HEK293 (cell line): ENCODE results near the gene ELAVL1.

Source experiments
- BCL11A ChIP-seq: fragments of 450-650 bp; formaldehyde crosslinking; IDR thresholded peaks from 2 replicates; pipeline ENCODE4 v1.5.1; 2016; ENCODE audit warnings: low read depth, missing biosample characterization, missing genetic modification characterization
- KLF1 ChIP-seq: fragments of 450-650 bp; formaldehyde crosslinking; IDR thresholded peaks from 2 replicates; pipeline ENCODE4 v1.5.1; 2016; ENCODE audit warnings: missing biosample characterization, missing genetic modification characterization
- RBAK ChIP-seq: fragments of 450-650 bp; formaldehyde crosslinking; IDR thresholded peaks from 2 replicates; pipeline ENCODE4 v1.5.1; 2016; ENCODE audit warnings: missing biosample characterization, missing genetic modification characterization
- REPIN1 ChIP-seq: fragments of 450-650 bp; formaldehyde crosslinking; IDR thresholded peaks from 2 replicates; pipeline ENCODE4 v1.5.1; 2017; ENCODE audit warnings: missing biosample characterization, missing genetic modification characterization, low read depth
- YY2 ChIP-seq: fragments of 450-650 bp; formaldehyde crosslinking; IDR thresholded peaks from 2 replicates; pipeline ENCODE4 v1.5.1; 2016; ENCODE audit warnings: missing biosample characterization, missing genetic modification characterization
- ZBTB20 ChIP-seq: fragments of 450-650 bp; formaldehyde crosslinking; IDR thresholded peaks from 2 replicates; pipeline ENCODE4 v1.5.1; 2016; ENCODE audit warnings: missing biosample characterization, missing genetic modification characterization
- ZBTB7A ChIP-seq: fragments of 450-650 bp; formaldehyde crosslinking; IDR thresholded peaks from 2 replicates; pipeline ENCODE4 v1.5.1; 2016; ENCODE audit warnings: low read depth, missing biosample characterization, missing genetic modification characterization
- ZBTB8A ChIP-seq: fragments of 450-650 bp; formaldehyde crosslinking; IDR thresholded peaks from 2 replicates; pipeline ENCODE4 v1.5.1; 2016; ENCODE audit warnings: missing biosample characterization, missing genetic modification characterization
- ZFP3 ChIP-seq: fragments of 450-650 bp; formaldehyde crosslinking; IDR thresholded peaks from 2 replicates; pipeline ENCODE4 v1.5.1; 2016; ENCODE audit warnings: low read depth, missing biosample characterization, missing genetic modification characterization
- ZNF18 ChIP-seq: fragments of 450-650 bp; formaldehyde crosslinking; IDR thresholded peaks from 2 replicates; pipeline ENCODE4 v1.5.1; 2016; ENCODE audit warnings: missing biosample characterization, missing genetic modification characterization
- ZNF184 ChIP-seq: fragments of 450-650 bp; IDR thresholded peaks from 2 replicates; pipeline ENCODE4 v1.5.1; 2018; ENCODE audit warnings: missing biosample characterization, mild to moderate bottlenecking, missing genetic modification characterization
- ZNF335 ChIP-seq: fragments of 450-650 bp; formaldehyde crosslinking; conservative IDR thresholded peaks from 2 replicates; pipeline ENCODE4 v1.5.1; 2016; ENCODE audit warnings: missing biosample characterization, missing genetic modification characterization
- ZNF513 ChIP-seq: fragments of 450-650 bp; IDR thresholded peaks from 2 replicates; pipeline ENCODE4 v1.5.1; 2018; ENCODE audit warnings: missing biosample characterization, missing genetic modification characterization
- ZNF701 ChIP-seq: fragments of 450-650 bp; formaldehyde crosslinking; IDR thresholded peaks from 2 replicates; pipeline ENCODE4 v1.5.1; 2016; ENCODE audit warnings: missing biosample characterization, missing genetic modification characterization
- ZNF707 ChIP-seq: fragments of 450-650 bp; formaldehyde crosslinking; IDR thresholded peaks from 2 replicates; pipeline ENCODE4 v1.5.1; 2016; ENCODE audit warnings: missing biosample characterization, missing genetic modification characterization
- ZNF747 ChIP-seq: fragments of 450-650 bp; formaldehyde crosslinking; IDR thresholded peaks from 2 replicates; pipeline ENCODE4 v1.5.1; 2016; ENCODE audit warnings: missing biosample characterization, missing genetic modification characterization
- ZNF76 ChIP-seq: fragments of 450-650 bp; formaldehyde crosslinking; IDR thresholded peaks from 2 replicates; pipeline ENCODE4; 2016; ENCODE audit warnings: low read depth, missing biosample characterization, missing genetic modification characterization, borderline replicate concordance
- ZNF843 ChIP-seq: fragments of 450-650 bp; formaldehyde crosslinking; IDR thresholded peaks from 2 replicates; pipeline ENCODE4 v1.5.1; 2016; ENCODE audit warnings: missing biosample characterization, missing genetic modification characterization
- ZSCAN18 ChIP-seq: fragments of 450-650 bp; formaldehyde crosslinking; IDR thresholded peaks from 2 replicates; pipeline ENCODE4 v1.5.1; 2016; ENCODE audit warnings: missing biosample characterization, missing genetic modification characterization
- ZXDB ChIP-seq: fragments of 450-650 bp; formaldehyde crosslinking; IDR thresholded peaks from 2 replicates; pipeline ENCODE4 v1.5.1; 2016; ENCODE audit warnings: missing biosample characterization, missing genetic modification characterization
- TF ChIP-seq, protein P1 (sequence below): fragments of 450-650 bp; formaldehyde crosslinking; IDR thresholded peaks from 2 replicates; pipeline ENCODE4 v1.5.1; 2016; ENCODE audit warnings: missing biosample characterization, missing genetic modification characterization
- TF ChIP-seq, protein P2 (sequence below): fragments of 450-650 bp; formaldehyde crosslinking; conservative IDR thresholded peaks from 2 replicates; pipeline ENCODE4 v1.5.1; 2016; ENCODE audit warnings: low read depth, missing biosample characterization, missing genetic modification characterization
- TF ChIP-seq, protein P3 (sequence below): fragments of 450-650 bp; formaldehyde crosslinking; IDR thresholded peaks from 2 replicates; pipeline ENCODE4 v1.5.1; 2016; ENCODE audit warnings: missing biosample characterization, missing genetic modification characterization
- TF ChIP-seq, protein P4 (sequence below): fragments of 450-650 bp; formaldehyde crosslinking; IDR thresholded peaks from 2 replicates; pipeline ENCODE4 v1.5.1; 2016; ENCODE audit warnings: missing biosample characterization, missing genetic modification characterization
- TF ChIP-seq, protein P5 (sequence below): sonication (generic); formaldehyde crosslinking; IDR thresholded peaks from 2 replicates; pipeline ENCODE4 v1.8.1; 2022; ENCODE audit warnings: mild to moderate bottlenecking, moderate library complexity, missing genetic modification reagents

The ELAVL1 gene

DNA sequence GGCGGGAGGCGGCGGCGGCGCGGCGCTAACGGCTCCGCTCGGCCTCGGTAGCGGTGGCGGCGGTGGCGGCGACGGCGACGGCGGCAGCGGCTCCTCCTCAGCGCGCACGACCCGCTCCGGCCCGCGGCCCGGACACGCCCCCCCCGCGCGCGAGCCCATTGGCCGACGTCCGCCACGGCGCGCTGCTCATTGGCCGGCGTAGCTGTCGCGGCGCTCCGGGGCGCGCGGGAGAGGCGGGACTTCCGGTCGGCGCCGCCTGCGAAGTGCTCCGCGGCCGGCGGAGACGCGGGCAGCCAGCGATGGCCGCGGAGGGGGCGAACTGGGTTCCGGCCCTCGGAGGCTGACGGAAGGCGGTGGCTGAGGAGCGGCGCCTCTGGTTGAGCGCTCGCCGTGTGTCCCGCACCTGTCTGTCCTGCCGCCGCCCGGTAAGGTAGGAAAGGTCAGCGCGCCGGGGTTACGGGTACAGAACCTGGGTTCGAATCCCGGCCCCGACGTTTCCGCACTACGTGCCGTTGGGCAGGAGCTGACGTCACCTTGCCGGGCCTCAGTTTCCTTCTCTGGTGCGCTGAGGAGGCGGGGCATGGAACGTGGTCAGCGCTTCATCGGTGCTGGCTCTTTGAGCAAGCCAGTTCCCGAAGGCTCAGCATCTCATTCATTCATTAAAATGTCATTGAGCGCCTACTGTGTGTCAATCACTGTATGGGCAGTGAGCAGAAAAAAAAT is at the start of gene ELAVL1 (continued):
- 0 out of 2 replicates have a peak, but pooled peaks have one; percentile 33 for TF ChIP-seq ZNF843
- TF ChIP-seq ZNF707 = no peak
- TF ChIP-seq ZXDB (tag by site-specific recombination) = peak; percentile 69
- TF ChIP-seq, protein P1, sequence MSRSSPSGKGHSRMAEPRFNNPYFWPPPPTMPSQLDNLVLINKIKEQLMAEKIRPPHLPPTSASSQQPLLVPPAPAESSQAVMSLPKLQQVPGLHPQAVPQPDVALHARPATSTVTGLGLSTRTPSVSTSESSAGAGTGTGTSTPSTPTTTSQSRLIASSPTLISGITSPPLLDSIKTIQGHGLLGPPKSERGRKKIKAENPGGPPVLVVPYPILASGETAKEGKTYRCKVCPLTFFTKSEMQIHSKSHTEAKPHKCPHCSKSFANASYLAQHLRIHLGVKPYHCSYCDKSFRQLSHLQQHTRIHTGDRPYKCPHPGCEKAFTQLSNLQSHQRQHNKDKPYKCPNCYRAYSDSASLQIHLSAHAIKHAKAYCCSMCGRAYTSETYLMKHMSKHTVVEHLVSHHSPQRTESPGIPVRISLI (tag by site-specific recombination) = no peak
- TF ChIP-seq REPIN1 = peak; percentile 87; the same call in 1 of the 2 replicates
- peak; percentile 51; the same call in 1 of the 2 replicates for TF ChIP-seq ZBTB8A
- no peak for TF ChIP-seq RBAK (tag by site-specific recombination)
- no peak for TF ChIP-seq ZSCAN18 (tag by site-specific recombination)
- peak; percentile 66; the same call in 1 of the 2 replicates for TF ChIP-seq ZNF76 (tag by site-specific recombination)
- TF ChIP-seq ZNF747 (tag by site-specific recombination) = no peak
- TF ChIP-seq ZFP3 (tag by site-specific recombination) = no peak
- TF ChIP-seq ZNF513 = peak; percentile 25; the same call in 1 of the 2 replicates
- TF ChIP-seq, protein P2, sequence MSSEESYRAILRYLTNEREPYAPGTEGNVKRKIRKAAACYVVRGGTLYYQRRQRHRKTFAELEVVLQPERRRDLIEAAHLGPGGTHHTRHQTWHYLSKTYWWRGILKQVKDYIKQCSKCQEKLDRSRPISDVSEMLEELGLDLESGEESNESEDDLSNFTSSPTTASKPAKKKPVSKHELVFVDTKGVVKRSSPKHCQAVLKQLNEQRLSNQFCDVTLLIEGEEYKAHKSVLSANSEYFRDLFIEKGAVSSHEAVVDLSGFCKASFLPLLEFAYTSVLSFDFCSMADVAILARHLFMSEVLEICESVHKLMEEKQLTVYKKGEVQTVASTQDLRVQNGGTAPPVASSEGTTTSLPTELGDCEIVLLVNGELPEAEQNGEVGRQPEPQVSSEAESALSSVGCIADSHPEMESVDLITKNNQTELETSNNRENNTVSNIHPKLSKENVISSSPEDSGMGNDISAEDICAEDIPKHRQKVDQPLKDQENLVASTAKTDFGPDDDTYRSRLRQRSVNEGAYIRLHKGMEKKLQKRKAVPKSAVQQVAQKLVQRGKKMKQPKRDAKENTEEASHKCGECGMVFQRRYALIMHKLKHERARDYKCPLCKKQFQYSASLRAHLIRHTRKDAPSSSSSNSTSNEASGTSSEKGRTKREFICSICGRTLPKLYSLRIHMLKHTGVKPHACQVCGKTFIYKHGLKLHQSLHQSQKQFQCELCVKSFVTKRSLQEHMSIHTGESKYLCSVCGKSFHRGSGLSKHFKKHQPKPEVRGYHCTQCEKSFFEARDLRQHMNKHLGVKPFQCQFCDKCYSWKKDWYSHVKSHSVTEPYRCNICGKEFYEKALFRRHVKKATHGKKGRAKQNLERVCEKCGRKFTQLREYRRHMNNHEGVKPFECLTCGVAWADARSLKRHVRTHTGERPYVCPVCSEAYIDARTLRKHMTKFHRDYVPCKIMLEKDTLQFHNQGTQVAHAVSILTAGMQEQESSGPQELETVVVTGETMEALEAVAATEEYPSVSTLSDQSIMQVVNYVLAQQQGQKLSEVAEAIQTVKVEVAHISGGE = peak; percentile 90
- TF ChIP-seq ZBTB7A (tag by site-specific recombination) = peak; percentile 75; the same call in 1 of the 2 replicates
- TF ChIP-seq, protein P3, sequence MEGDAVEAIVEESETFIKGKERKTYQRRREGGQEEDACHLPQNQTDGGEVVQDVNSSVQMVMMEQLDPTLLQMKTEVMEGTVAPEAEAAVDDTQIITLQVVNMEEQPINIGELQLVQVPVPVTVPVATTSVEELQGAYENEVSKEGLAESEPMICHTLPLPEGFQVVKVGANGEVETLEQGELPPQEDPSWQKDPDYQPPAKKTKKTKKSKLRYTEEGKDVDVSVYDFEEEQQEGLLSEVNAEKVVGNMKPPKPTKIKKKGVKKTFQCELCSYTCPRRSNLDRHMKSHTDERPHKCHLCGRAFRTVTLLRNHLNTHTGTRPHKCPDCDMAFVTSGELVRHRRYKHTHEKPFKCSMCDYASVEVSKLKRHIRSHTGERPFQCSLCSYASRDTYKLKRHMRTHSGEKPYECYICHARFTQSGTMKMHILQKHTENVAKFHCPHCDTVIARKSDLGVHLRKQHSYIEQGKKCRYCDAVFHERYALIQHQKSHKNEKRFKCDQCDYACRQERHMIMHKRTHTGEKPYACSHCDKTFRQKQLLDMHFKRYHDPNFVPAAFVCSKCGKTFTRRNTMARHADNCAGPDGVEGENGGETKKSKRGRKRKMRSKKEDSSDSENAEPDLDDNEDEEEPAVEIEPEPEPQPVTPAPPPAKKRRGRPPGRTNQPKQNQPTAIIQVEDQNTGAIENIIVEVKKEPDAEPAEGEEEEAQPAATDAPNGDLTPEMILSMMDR (tag by site-specific recombination) = 0 out of 2 replicates have a peak, but pooled peaks have one; percentile 44
- no peak for TF ChIP-seq ZNF701
- peak; percentile 45; the same call in 1 of the 2 replicates for TF ChIP-seq BCL11A (tag by site-specific recombination)
- peak; percentile 56; the same call in 1 of the 2 replicates for TF ChIP-seq ZBTB20 (tag by site-specific recombination)
- TF ChIP-seq, protein P4, sequence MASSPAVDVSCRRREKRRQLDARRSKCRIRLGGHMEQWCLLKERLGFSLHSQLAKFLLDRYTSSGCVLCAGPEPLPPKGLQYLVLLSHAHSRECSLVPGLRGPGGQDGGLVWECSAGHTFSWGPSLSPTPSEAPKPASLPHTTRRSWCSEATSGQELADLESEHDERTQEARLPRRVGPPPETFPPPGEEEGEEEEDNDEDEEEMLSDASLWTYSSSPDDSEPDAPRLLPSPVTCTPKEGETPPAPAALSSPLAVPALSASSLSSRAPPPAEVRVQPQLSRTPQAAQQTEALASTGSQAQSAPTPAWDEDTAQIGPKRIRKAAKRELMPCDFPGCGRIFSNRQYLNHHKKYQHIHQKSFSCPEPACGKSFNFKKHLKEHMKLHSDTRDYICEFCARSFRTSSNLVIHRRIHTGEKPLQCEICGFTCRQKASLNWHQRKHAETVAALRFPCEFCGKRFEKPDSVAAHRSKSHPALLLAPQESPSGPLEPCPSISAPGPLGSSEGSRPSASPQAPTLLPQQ (tag by site-specific recombination) = peak; percentile 73
- TF ChIP-seq ZNF335 = peak; percentile 95
- no peak for TF ChIP-seq ZNF18 (tag by site-specific recombination)
- peak; percentile 77; the same call in 1 of the 2 replicates for TF ChIP-seq ZNF184 (tag by site-specific recombination)
- no peak for TF ChIP-seq KLF1
- TF ChIP-seq, protein P5, sequence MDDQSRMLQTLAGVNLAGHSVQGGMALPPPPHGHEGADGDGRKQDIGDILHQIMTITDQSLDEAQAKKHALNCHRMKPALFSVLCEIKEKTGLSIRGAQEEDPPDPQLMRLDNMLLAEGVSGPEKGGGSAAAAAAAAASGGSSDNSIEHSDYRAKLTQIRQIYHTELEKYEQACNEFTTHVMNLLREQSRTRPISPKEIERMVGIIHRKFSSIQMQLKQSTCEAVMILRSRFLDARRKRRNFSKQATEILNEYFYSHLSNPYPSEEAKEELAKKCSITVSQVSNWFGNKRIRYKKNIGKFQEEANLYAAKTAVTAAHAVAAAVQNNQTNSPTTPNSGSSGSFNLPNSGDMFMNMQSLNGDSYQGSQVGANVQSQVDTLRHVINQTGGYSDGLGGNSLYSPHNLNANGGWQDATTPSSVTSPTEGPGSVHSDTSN = peak; percentile 97
- TF ChIP-seq YY2 (tag by site-specific recombination) = 0 out of 2 replicates have a peak, but pooled peaks have one; percentile 55
